ENCODE measurements around the gene ZFAND3.

- TF ChIP-seq POLR2AphosphoS5 (IDR thresholded peaks at IDR 0.05), result no peak
- no peak for TF ChIP-seq EP300 (IDR thresholded peaks at IDR 0.05)
- TF ChIP-seq CTCF (IDR thresholded peaks at IDR 0.05), result no peak
These were observed 122.3 kb downstream of the ZFAND3 start for GRCh38 chr6:37941871-37942270.

All from stomach (tissue), 4 donors.